Neural progenitor cell (in vitro differentiated cells): ENCODE results near the gene ERBB3. TPM values are rescaled to one million over a fixed set of nuclear protein-coding genes. Genes with fewer than 3 reads are reported as not detected.

ENCODE experiments used
- DNase-seq: peaks from one replicate; pipeline ENCODE4 v3.0.0-alpha.2; 2016; ENCODE audit warnings: low spot score
- H2AFZ ChIP-seq: fragments of 200-600 bp; sonication (generic); replicated peaks from 2 replicates; pipeline ENCODE4 v1.6.1; 2016; ENCODE audit warnings: antibody characterized with exemption
- H3F3A ChIP-seq: fragments of 200-600 bp; sonication (generic); 2 replicates; pipeline ENCODE4 v1.6.1; 2016; ENCODE audit warnings: antibody characterized with exemption, low read depth
- H3K27ac ChIP-seq: fragments of 200-600 bp; sonication (generic); 2 replicates; pipeline ENCODE4 v1.5.1; 2016; ENCODE audit warnings: mild to moderate bottlenecking
- H3K27me3 ChIP-seq: fragments of 200-600 bp; sonication (generic); 2 replicates; pipeline ENCODE4 v1.6.1; 2016; ENCODE audit warnings: mild to moderate bottlenecking, moderate library complexity
- H3K36me3 ChIP-seq: fragments of 200-600 bp; sonication (generic); 2 replicates; pipeline ENCODE4 v1.5.1; 2016
- H3K4me1 ChIP-seq: fragments of 200-600 bp; sonication (generic); 2 replicates; pipeline ENCODE4 v1.6.1; 2016; ENCODE audit warnings: mixed run types
- H3K4me2 ChIP-seq: fragments of 200-600 bp; sonication (generic); 2 replicates; pipeline ENCODE4 v1.6.1; 2016
- H3K4me3 ChIP-seq: fragments of 200-600 bp; sonication (generic); 2 replicates; pipeline ENCODE4 v1.5.1; 2016
- H3K79me2 ChIP-seq: fragments of 200-600 bp; sonication (generic); 2 replicates; pipeline ENCODE4 v1.6.1; 2016; ENCODE audit warnings: low read depth
- H3K9ac ChIP-seq: fragments of 200-600 bp; sonication (generic); 2 replicates; pipeline ENCODE4 v1.6.1; 2016
- H3K9me3 ChIP-seq: fragments of 200-600 bp; sonication (generic); 2 replicates; pipeline ENCODE4 v1.5.1; 2016; ENCODE audit warnings: low read depth
- H4K20me1 ChIP-seq: fragments of 200-600 bp; sonication (generic); 2 replicates; pipeline ENCODE4 v1.6.1; 2016; ENCODE audit warnings: low read depth
- H3K27ac Mint-ChIP-seq: 3 replicates; pipeline ENCODE4 v1.8.0; 2021; ENCODE audit warnings: mixed read lengths
- H3K27me3 Mint-ChIP-seq: 2 replicates; pipeline ENCODE4 v1.8.0; 2022; ENCODE audit warnings: low read depth, mild to moderate bottlenecking, inconsistent platforms, moderate library complexity, mixed read lengths; ENCODE audit not compliant: insufficient read depth
- H3K36me3 Mint-ChIP-seq: 3 replicates; pipeline ENCODE4 v1.8.0; 2021; ENCODE audit warnings: mixed read lengths
- H3K4me1 Mint-ChIP-seq: 3 replicates; pipeline ENCODE4 v1.8.0; 2021; ENCODE audit warnings: mixed read lengths
- H3K4me3 Mint-ChIP-seq: 3 replicates; pipeline ENCODE4 v1.8.0; 2021; ENCODE audit warnings: mild to moderate bottlenecking, moderate library complexity, mixed read lengths
- H3K9me3 Mint-ChIP-seq: 3 replicates; pipeline ENCODE4 v1.8.0; 2020; ENCODE audit warnings: mixed read lengths
- EZH2 ChIP-seq: fragments of 200-600 bp; sonication (generic); IDR thresholded peaks from 2 replicates; pipeline ENCODE4 v1.6.1; 2017; ENCODE audit warnings: antibody characterized with exemption, mild to moderate bottlenecking, moderate library complexity
- EZH2phosphoT487 ChIP-seq: fragments of 200-600 bp; sonication (generic); IDR thresholded peaks from 2 replicates; pipeline ENCODE4 v1.6.1; 2017; ENCODE audit warnings: antibody characterized with exemption
- total RNA-seq: library from RNA; depleted of rRNA; stranded (reverse); fragments of >200 nt; gene quantifications from 2 replicates; pipeline ENCODE4 v1.2.3, GENCODE V29; 2015; ENCODE audit warnings: low replicate concordance
- TF ChIP-seq, protein P1 (sequence below): fragments of 200-600 bp; sonication (generic); IDR thresholded peaks from 2 replicates; pipeline ENCODE4 v1.5.1; 2017; ENCODE audit warnings: antibody characterized with exemption, mild to moderate bottlenecking

ERBB3 gene
- total RNA-seq, 1 donor from 2014 or later: 8.8 TPM

DNA sequence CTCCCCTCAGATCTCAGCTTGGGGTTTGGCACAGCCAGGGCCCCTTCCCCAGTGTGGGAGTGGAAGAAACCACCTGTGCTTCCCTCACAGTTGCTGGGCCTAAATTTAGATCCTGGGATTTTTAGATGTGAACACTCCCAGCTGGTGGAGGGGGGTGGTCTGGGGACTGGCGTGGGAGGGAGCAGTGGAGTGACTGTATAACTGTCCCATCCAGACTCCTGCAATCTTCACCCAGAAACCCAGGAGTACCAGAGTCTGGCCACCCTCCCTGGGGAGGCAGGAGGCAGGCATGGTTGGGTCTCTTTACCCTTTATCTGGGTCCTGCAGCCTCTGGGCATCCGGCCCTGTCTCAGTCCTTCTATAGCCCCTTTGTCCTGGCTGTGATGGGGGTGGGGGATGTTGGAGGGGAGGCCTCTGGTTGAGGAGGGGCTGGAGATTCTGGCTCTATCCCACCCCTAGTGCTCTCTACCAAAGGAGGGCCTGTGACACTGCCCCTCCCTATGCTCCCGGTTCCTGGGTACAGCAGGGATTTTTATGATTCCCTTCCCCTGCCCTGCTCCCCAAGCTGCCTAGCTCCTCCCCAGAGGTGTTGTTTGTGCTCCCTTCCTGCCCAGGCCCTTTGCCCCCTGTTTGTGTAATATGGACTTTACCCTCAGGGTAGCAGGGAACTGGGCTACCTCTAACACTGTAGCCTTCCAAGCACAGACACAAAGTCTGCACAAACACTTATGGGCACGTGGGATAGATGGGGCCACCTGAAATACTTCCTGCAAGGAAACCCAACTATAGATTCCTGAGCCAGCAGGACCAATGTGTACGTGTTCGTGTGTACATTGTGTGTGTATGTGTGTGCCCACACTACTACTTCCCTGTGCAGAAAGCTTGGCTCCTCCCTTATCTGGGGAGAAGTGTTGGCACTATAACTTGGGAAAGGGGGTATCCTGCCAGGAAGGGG is 1.7 kb downstream of the ERBB3 start:
- H4K20me1 ChIP-seq: no peaks in the 10 kb centered on the region
- H3K9me3 Mint-ChIP-seq: peaks cover 5% of the 10 kb centered on the region
- peak overlapping the region; percentile 89 for H3K4me3 Mint-ChIP-seq
- H3K4me2 ChIP-seq: peak overlapping the region; percentile 46
- H3K27me3 Mint-ChIP-seq: peaks cover 23% of the 10 kb centered on the region
- no peak overlapping the region for H3K4me3 ChIP-seq
- no peaks in the 10 kb centered on the region for H3K79me2 ChIP-seq
- no peaks in the 10 kb centered on the region for H3K36me3 ChIP-seq
- no peak overlapping the region for H2AFZ ChIP-seq
- H3K9me3 ChIP-seq: no peaks in the 10 kb centered on the region
- peaks cover 16% of the 10 kb centered on the region for H3K4me1 ChIP-seq
- H3K27me3 ChIP-seq: peaks cover 25% of the 10 kb centered on the region
- TF ChIP-seq, protein P1, sequence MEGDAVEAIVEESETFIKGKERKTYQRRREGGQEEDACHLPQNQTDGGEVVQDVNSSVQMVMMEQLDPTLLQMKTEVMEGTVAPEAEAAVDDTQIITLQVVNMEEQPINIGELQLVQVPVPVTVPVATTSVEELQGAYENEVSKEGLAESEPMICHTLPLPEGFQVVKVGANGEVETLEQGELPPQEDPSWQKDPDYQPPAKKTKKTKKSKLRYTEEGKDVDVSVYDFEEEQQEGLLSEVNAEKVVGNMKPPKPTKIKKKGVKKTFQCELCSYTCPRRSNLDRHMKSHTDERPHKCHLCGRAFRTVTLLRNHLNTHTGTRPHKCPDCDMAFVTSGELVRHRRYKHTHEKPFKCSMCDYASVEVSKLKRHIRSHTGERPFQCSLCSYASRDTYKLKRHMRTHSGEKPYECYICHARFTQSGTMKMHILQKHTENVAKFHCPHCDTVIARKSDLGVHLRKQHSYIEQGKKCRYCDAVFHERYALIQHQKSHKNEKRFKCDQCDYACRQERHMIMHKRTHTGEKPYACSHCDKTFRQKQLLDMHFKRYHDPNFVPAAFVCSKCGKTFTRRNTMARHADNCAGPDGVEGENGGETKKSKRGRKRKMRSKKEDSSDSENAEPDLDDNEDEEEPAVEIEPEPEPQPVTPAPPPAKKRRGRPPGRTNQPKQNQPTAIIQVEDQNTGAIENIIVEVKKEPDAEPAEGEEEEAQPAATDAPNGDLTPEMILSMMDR: no peak
- no peak for TF ChIP-seq EZH2phosphoT487
- no peak for TF ChIP-seq EZH2
- H3K36me3 Mint-ChIP-seq: no peaks in the 10 kb centered on the region
- DNase-seq: peak; percentile 18
- no peak overlapping the region for H3K9ac ChIP-seq
- H3K4me1 Mint-ChIP-seq: peaks cover 8% of the 10 kb centered on the region
- H3K27ac Mint-ChIP-seq: no peak overlapping the region
- peaks cover 27% of the 10 kb centered on the region for H3F3A ChIP-seq
- no peak overlapping the region for H3K27ac ChIP-seq

DNA sequence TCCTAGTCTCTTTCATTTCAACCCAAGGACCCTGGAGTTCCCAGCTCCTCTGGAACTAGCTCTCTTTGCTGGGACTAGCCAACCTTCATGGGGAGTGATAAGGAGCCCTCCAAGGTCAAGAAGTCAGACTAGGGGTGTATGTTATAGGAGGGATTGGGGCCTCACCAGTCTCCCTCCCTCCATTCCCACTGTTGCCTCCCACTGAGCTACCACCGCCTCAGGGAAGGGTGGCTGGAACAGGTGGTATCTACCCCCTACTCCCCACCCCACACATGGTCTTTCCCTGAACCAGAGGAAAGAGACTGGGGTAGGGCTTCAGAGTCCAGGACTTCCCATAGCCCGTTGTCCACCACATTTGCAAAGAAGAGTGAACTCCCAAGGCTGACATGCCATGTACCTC is 2.4 kb downstream of the ERBB3 start:
- Histone ChIP-seq H3K4me3 (no peak overlapping the region), H3K4me1 (peaks cover 16% of the 10 kb centered on the region), H3K27ac (no peak overlapping the region), H4K20me1 (no peaks in the 10 kb centered on the region), H3K9ac (no peak overlapping the region), H3K9me3 (no peaks in the 10 kb centered on the region), H3F3A (peaks cover 27% of the 10 kb centered on the region), H3K79me2 (no peaks in the 10 kb centered on the region), H3K36me3 (no peaks in the 10 kb centered on the region), H2AFZ (no peak overlapping the region), H3K4me2 (no peak overlapping the region), H3K27me3 (peaks cover 25% of the 10 kb centered on the region)
- no peak for DNase-seq
- no peaks in the 10 kb centered on the region for H3K36me3 Mint-ChIP-seq
- TF ChIP-seq EZH2 (no peak), EZH2phosphoT487 (no peak)
- TF ChIP-seq, protein P1: no peak
- no peak overlapping the region for H3K27ac Mint-ChIP-seq
- H3K9me3 Mint-ChIP-seq: peaks cover 3% of the 10 kb centered on the region
- peaks cover 22% of the 10 kb centered on the region for H3K27me3 Mint-ChIP-seq
- H3K4me1 Mint-ChIP-seq: peaks cover 8% of the 10 kb centered on the region
- no peak overlapping the region for H3K4me3 Mint-ChIP-seq

DNA sequence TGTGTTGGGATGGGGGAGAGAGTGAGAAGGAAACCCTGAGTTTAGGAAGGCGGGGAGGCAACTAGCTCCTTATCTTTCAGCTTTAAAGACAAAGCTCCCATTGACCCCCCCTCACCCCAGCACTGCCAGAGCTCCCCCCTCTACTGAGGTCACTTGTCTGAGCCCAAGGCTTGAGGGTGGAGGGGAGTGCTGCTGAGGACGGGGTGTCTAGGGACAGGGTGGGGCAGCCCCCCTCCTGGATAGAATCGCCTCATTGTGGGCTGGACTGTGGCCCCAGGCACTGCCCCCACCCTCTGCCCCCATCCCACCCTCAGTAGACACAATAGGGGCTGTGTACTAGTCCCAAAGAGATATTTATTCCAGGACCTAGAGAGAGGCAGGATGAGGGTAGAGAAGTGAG is 3.0 kb downstream of the ERBB3 start:
- H3K27ac Mint-ChIP-seq: no peak overlapping the region
- Histone ChIP-seq H3K9ac (no peak overlapping the region), H3K4me3 (no peak overlapping the region), H3K4me2 (no peak overlapping the region), H2AFZ (no peak overlapping the region), H3K4me1 (peaks cover 16% of the 10 kb centered on the region), H3F3A (peaks cover 26% of the 10 kb centered on the region), H3K27me3 (peaks cover 25% of the 10 kb centered on the region), H4K20me1 (no peaks in the 10 kb centered on the region), H3K27ac (no peak overlapping the region), H3K9me3 (no peaks in the 10 kb centered on the region), H3K36me3 (no peaks in the 10 kb centered on the region), H3K79me2 (no peaks in the 10 kb centered on the region)
- H3K27me3 Mint-ChIP-seq: peaks cover 24% of the 10 kb centered on the region
- no peaks in the 10 kb centered on the region for H3K36me3 Mint-ChIP-seq
- no peak for DNase-seq
- H3K9me3 Mint-ChIP-seq: peaks cover 3% of the 10 kb centered on the region
- peaks cover 8% of the 10 kb centered on the region for H3K4me1 Mint-ChIP-seq
- TF ChIP-seq EZH2phosphoT487 (no peak), EZH2 (no peak)
- TF ChIP-seq, protein P1: no peak
- H3K4me3 Mint-ChIP-seq: no peak overlapping the region
